H9 (cell line): ENCODE measurements around the gene NAP1L1. TPM values are rescaled to one million over a fixed set of nuclear protein-coding genes. Genes with fewer than 3 reads are reported as not detected.

ENCODE experiments used
- DNase-seq: peaks from one replicate; pipeline ENCODE4 v3.0.0-alpha.2; 2017
- H2AFZ ChIP-seq: one replicate; pipeline ENCODE4 v1.6.1; 2013; ENCODE audit warnings: mild to moderate bottlenecking, low read length, control low read depth, moderate library complexity
- H2AK5ac ChIP-seq: 2 replicates; pipeline ENCODE4 v1.6.1; 2013; ENCODE audit warnings: low read length, control low read depth, mixed read lengths; ENCODE audit not compliant: insufficient read length
- H2BK120ac ChIP-seq: one replicate; pipeline ENCODE4 v1.6.1; 2013; ENCODE audit warnings: low read depth, mild to moderate bottlenecking, low read length, control low read depth, inconsistent platforms; ENCODE audit not compliant: poor library complexity, severe bottlenecking
- H2BK12ac ChIP-seq: 2 replicates; pipeline ENCODE4 v1.6.1; 2013; ENCODE audit warnings: low read length, control low read depth, mixed read lengths, low read depth; ENCODE audit not compliant: insufficient read length
- H2BK15ac ChIP-seq: 2 replicates; pipeline ENCODE4 v1.6.1; 2013; ENCODE audit warnings: low read depth, low read length, control low read depth
- H2BK20ac ChIP-seq: one replicate; pipeline ENCODE4 v1.6.1; 2013; ENCODE audit warnings: low read depth, mild to moderate bottlenecking, low read length, control low read depth, inconsistent platforms; ENCODE audit not compliant: poor library complexity, severe bottlenecking
- H2BK5ac ChIP-seq: 2 replicates; pipeline ENCODE4 v1.6.1; 2013; ENCODE audit warnings: low read length, control low read depth, mixed read lengths; ENCODE audit not compliant: insufficient read length
- H3K14ac ChIP-seq: 2 replicates; pipeline ENCODE4 v1.6.1; 2013; ENCODE audit warnings: low read length, control low read depth; ENCODE audit not compliant: insufficient read depth
- H3K18ac ChIP-seq: 2 replicates; pipeline ENCODE4 v1.6.1; 2013; ENCODE audit warnings: low read depth, mild to moderate bottlenecking, mixed read lengths, low read length, control low read depth; ENCODE audit not compliant: insufficient read length
- H3K23ac ChIP-seq: 2 replicates; pipeline ENCODE4 v1.6.1; 2013; ENCODE audit warnings: low read length, control low read depth, mixed read lengths, low read depth; ENCODE audit not compliant: insufficient read length
- H3K23me2 ChIP-seq: 2 replicates; pipeline ENCODE4 v1.6.1; 2013; ENCODE audit warnings: low read depth, mild to moderate bottlenecking, mixed read lengths, low read length, control low read depth; ENCODE audit not compliant: insufficient read length, poor library complexity, severe bottlenecking
- H3K27ac ChIP-seq: 2 replicates; pipeline ENCODE4 v1.5.1; 2013; ENCODE audit warnings: low read length, control low read depth, mixed read lengths, low read depth; ENCODE audit not compliant: insufficient read length
- H3K27me3 ChIP-seq: 2 replicates; pipeline ENCODE4 v1.6.1; 2013; ENCODE audit warnings: low read length, control low read depth, inconsistent platforms; ENCODE audit not compliant: insufficient read depth
- H3K4ac ChIP-seq: 2 replicates; pipeline ENCODE4 v1.6.1; 2013; ENCODE audit warnings: low read depth, mild to moderate bottlenecking, control low read depth, inconsistent platforms, low read length, moderate library complexity
- H3K4me1 ChIP-seq: 2 replicates; pipeline ENCODE4 v1.6.1; 2013; ENCODE audit warnings: low read length, control low read depth, inconsistent platforms; ENCODE audit not compliant: insufficient read depth
- H3K4me2 ChIP-seq: 2 replicates; pipeline ENCODE4 v1.6.1; 2013; ENCODE audit warnings: low read length, control low read depth, mixed read lengths; ENCODE audit not compliant: insufficient read length, insufficient read depth
- H3K56ac ChIP-seq: 2 replicates; pipeline ENCODE4 v1.6.1; 2013; ENCODE audit warnings: low read depth, mild to moderate bottlenecking, mixed read lengths, low read length, control low read depth; ENCODE audit not compliant: insufficient read length
- H3K79me1 ChIP-seq: 2 replicates; pipeline ENCODE4 v1.6.1; 2013; ENCODE audit warnings: low read depth, mild to moderate bottlenecking, moderate library complexity, low read length, control low read depth, inconsistent platforms; ENCODE audit not compliant: insufficient read depth, poor library complexity, severe bottlenecking
- H3K79me2 ChIP-seq: 2 replicates; pipeline ENCODE4 v1.6.1; 2013; ENCODE audit warnings: low read length, control low read depth, inconsistent platforms; ENCODE audit not compliant: insufficient read depth
- H3K9ac ChIP-seq: 2 replicates; pipeline ENCODE4 v1.6.1; 2013; ENCODE audit warnings: low read length, control low read depth, mixed read lengths; ENCODE audit not compliant: insufficient read length; ENCODE audit errors: extremely low read depth
- H3K9me3 ChIP-seq: one replicate; pipeline ENCODE4 v1.6.1; 2013; ENCODE audit warnings: low read depth, low read length, inconsistent platforms; ENCODE audit not compliant: control insufficient read depth
- H3T11ph ChIP-seq: one replicate; pipeline ENCODE4 v1.6.1; 2013; ENCODE audit warnings: mild to moderate bottlenecking, low read length, control low read depth, inconsistent platforms
- H4K20me1 ChIP-seq: one replicate; pipeline ENCODE4 v1.6.1; 2013; ENCODE audit not compliant: control insufficient read depth, insufficient read length, insufficient read depth
- H4K5ac ChIP-seq: 2 replicates; pipeline ENCODE4 v1.6.1; 2013; ENCODE audit warnings: low read depth, mild to moderate bottlenecking, mixed read lengths, low read length, control low read depth; ENCODE audit not compliant: insufficient read length
- H4K8ac ChIP-seq: replicated peaks from 2 replicates; pipeline ENCODE4 v1.6.1; 2013; ENCODE audit warnings: low read length, control low read depth, mixed read lengths, low read depth; ENCODE audit not compliant: insufficient read length
- H4K91ac ChIP-seq: 2 replicates; pipeline ENCODE4 v1.6.1; 2013; ENCODE audit warnings: low read depth, mild to moderate bottlenecking, moderate library complexity, mixed read lengths, low read length, control low read depth; ENCODE audit not compliant: insufficient read length
- H3K27ac Mint-ChIP-seq, 3 experiments: 2 replicates in 2 of 3; 3 replicates in 1 of 3; pipeline ENCODE4 v1.8.0; 2020 to 2021; ENCODE audit warnings: mixed read lengths in 3 of 3, mild to moderate bottlenecking in 1 of 3, moderate library complexity in 1 of 3
- H3K27me3 Mint-ChIP-seq: 2 replicates; pipeline ENCODE4 v1.8.0; 2021; ENCODE audit warnings: low read depth, mild to moderate bottlenecking, moderate library complexity, mixed read lengths
- H3K36me3 Mint-ChIP-seq, 3 experiments: 2 replicates in 2 of 3; 3 replicates in 1 of 3; pipeline ENCODE4 v1.8.0; 2020 to 2021; ENCODE audit warnings: low read depth in 3 of 3, mixed read lengths in 3 of 3; ENCODE audit not compliant: insufficient read depth in 1 of 3
- H3K4me1 Mint-ChIP-seq, 2 experiments: 2 replicates each; pipeline ENCODE4 v1.8.0; 2020; ENCODE audit warnings: mixed read lengths in 2 of 2
- H3K4me3 Mint-ChIP-seq, 2 experiments: 2 replicates in 1 of 2; 3 replicates in 1 of 2; pipeline ENCODE4 v1.8.0; 2020 to 2021; ENCODE audit warnings: mild to moderate bottlenecking in 2 of 2, mixed read lengths in 2 of 2, moderate library complexity in 1 of 2
- H3K9me3 Mint-ChIP-seq, 2 experiments: 2 replicates in 1 of 2; 3 replicates in 1 of 2; pipeline ENCODE4 v1.8.0; 2020; ENCODE audit warnings: mild to moderate bottlenecking in 2 of 2, mixed read lengths in 2 of 2, moderate library complexity in 1 of 2
- WGBS: extraction: QIAGEN DNeasy Blood & Tissue Kit; methylation state at CpG from one replicate; pipeline ENCODE4 v1.1.7; 2013; ENCODE audit warnings: missing lambda C conversion rate, low lambda C conversion rate, mixed read lengths; ENCODE audit not compliant: insufficient read length; ENCODE audit errors: extremely low coverage; 5-methylcytosine and 5-hydroxymethylcytosine counted together
- total RNA-seq: library from RNA; stranded (reverse); gene quantifications from 2 replicates; pipeline ENCODE4 v1.2.1, GENCODE V29; 2021
- TF ChIP-seq, protein P1 (sequence below): fragments of 200-600 bp; sonication (generic); conservative IDR thresholded peaks from 3 replicates; pipeline ENCODE4 v1.8.0; 2021; ENCODE audit warnings: antibody characterized with exemption, mild to moderate bottlenecking

The NAP1L1 gene
- total RNA-seq, 1 experiment from 2014 or later = 1,012 TPM

DNA sequence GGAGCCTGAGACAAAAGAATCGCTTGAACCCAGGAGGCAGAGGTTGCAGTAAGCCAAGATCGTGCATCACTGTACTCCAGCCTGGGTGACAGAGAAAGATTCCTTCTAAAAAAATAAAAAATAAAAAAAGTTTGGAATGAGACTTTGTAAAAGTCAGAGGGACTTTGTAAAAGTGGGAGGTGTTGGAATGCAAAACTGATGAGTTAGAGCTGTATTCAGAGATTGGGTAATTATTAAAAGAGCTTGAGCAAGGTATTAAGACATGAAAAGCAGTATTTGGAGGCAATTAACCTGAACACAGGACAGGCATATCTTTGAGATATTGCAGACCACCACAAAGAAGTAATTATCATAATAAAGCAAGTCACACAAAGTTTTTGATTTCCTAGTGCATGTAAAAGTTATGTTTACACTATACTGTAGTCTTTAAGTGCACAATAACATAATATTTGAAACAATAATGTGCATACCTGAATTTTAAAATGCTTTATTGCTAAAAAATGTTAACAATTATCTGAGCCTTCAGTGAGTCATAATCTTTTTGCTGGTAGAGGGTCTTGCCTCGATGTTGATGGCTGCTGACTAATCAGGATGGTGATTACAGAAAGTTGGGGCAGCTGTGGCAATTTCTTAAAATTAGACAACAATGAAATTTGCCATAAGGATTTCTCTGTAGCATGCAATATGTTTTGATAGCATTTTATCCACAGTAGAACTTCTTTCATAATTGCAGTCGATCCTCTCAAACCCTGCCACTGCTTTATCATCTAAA, 86.0 kb downstream of the NAP1L1 start:
- no peak overlapping the region for H3K4me3 Mint-ChIP-seq
- H3K4me2 ChIP-seq = no peak overlapping the region
- TF ChIP-seq, protein P1, sequence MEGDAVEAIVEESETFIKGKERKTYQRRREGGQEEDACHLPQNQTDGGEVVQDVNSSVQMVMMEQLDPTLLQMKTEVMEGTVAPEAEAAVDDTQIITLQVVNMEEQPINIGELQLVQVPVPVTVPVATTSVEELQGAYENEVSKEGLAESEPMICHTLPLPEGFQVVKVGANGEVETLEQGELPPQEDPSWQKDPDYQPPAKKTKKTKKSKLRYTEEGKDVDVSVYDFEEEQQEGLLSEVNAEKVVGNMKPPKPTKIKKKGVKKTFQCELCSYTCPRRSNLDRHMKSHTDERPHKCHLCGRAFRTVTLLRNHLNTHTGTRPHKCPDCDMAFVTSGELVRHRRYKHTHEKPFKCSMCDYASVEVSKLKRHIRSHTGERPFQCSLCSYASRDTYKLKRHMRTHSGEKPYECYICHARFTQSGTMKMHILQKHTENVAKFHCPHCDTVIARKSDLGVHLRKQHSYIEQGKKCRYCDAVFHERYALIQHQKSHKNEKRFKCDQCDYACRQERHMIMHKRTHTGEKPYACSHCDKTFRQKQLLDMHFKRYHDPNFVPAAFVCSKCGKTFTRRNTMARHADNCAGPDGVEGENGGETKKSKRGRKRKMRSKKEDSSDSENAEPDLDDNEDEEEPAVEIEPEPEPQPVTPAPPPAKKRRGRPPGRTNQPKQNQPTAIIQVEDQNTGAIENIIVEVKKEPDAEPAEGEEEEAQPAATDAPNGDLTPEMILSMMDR = no peak
- no peak overlapping the region for H2BK15ac ChIP-seq
- H2BK120ac ChIP-seq = no peak overlapping the region
- H2BK12ac ChIP-seq = no peak overlapping the region
- H4K20me1 ChIP-seq = no peaks in the 10 kb centered on the region
- no peaks in the 10 kb centered on the region for H3K79me1 ChIP-seq
- no peaks in the 10 kb centered on the region for H3K27me3 Mint-ChIP-seq
- H4K91ac ChIP-seq = no peak overlapping the region
- no peaks in the 10 kb centered on the region for H3K79me2 ChIP-seq
- no peak overlapping the region for H3K14ac ChIP-seq
- no peaks in the 10 kb centered on the region for H3K27me3 ChIP-seq
- H3K27ac Mint-ChIP-seq = no peak overlapping the region
- peaks cover 0 to 2% of the 10 kb centered on the region in 2 experiments; a peak in 2 of 5 replicates for H3K9me3 Mint-ChIP-seq
- H3K36me3 Mint-ChIP-seq = peaks cover 0 to 3% (median 0%) of the 10 kb centered on the region in 3 experiments; a peak in 1 of 7 replicates
- no peak for DNase-seq
- peaks cover 6% of the 10 kb centered on the region; the same call in 1 of the 2 replicates for H3K4me1 ChIP-seq
- H3K23ac ChIP-seq = no peak overlapping the region
- no peak overlapping the region for H4K5ac ChIP-seq
- no peak overlapping the region for H3T11ph ChIP-seq
- no peak overlapping the region for H2AK5ac ChIP-seq
- no peak overlapping the region for H3K18ac ChIP-seq
- H3K9ac ChIP-seq = no peak overlapping the region
- H3K4me1 Mint-ChIP-seq = peaks cover 13 to 20% of the 10 kb centered on the region in 2 experiments
- WGBS = no CpG with 5 or more reads among the region's 4 CpGs
- no peak overlapping the region for H2BK5ac ChIP-seq
- H3K23me2 ChIP-seq = no peaks in the 10 kb centered on the region
- H4K8ac ChIP-seq = no peak overlapping the region
- no peak overlapping the region for H2AFZ ChIP-seq
- H3K56ac ChIP-seq = no peak overlapping the region
- H2BK20ac ChIP-seq = no peak overlapping the region
- no peaks in the 10 kb centered on the region for H3K9me3 ChIP-seq
- H3K27ac ChIP-seq = no peak overlapping the region
- no peak overlapping the region for H3K4ac ChIP-seq
